A673 (cell line): Measurements from ENCODE around the gene CFAP99.

Source experiments
- CTCF ChIP-seq: fragments of 300-800, 200-600 bp; sonication (generic); conservative IDR thresholded peaks from 2 replicates; pipeline ENCODE4 v1.5.1; 2017; ENCODE audit warnings: low read depth, mild to moderate bottlenecking, antibody characterized with exemption, low read length, moderate library complexity, mixed read lengths
- EZH2 ChIP-seq: fragments of 200-600 bp; sonication (generic); IDR thresholded peaks from 2 replicates; pipeline ENCODE4 v1.6.1; 2017; ENCODE audit warnings: borderline replicate concordance, low read depth, mild to moderate bottlenecking, mixed read lengths, antibody characterized with exemption, low read length; ENCODE audit not compliant: poor library complexity, severe bottlenecking

- TF ChIP-seq CTCF (no peak), EZH2 (no peak)
Measured at GRCh38 chr4:2372488-2373030, 46.2 kb upstream of the CFAP99 start.
